GM12873 (cell line): Measurements from ENCODE around the gene CCZ1.
A peak's percentile ranks its signal among the peaks of the same experiment; 100 is the strongest.

Experiments used
- TF ChIP-seq, protein P1 (sequence below): IDR thresholded peaks from 2 replicates; pipeline ENCODE4 v1.5.1; 2012; ENCODE audit warnings: low read depth, mild to moderate bottlenecking, moderate library complexity, low read length, control low read depth; ENCODE audit not compliant: insufficient read depth; ENCODE audit errors: missing control alignments

Gene CCZ1

DNA sequence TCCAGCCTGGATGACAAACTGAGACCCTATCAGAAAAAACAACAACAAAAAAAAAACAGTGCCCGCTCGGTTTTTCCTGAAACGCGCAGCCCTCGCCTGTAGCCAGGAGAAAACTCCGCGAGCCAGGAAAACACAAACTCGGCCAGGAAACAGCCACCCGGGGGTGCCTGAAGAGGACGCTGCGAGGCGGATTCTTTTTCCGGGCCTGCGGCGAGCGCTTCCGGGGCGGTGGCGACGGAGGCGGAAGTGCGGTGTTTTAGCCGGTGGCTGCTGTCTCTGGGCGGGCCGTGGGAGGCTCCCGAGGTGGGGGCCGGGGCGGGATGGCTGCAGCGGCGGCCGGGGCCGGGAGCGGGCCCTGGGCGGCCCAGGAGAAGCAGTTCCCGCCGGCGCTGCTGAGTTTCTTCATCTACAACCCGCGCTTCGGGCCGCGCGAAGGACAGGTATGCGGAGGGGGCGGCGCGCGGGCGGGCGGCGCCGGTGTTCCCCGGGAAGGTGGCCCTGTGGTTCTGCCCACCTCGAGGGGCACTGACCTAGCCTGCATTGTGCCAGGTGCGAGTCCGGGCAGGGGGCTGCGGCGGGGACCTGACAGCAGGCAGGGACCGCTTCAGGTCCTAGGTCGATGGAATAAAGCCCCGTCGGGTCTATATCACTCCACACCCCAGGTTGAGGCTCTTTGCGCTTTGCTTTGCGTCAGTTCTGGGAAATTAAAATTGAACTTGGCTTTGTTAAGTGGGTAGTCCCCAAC is at the start of gene CCZ1:
TSS of gene CCZ1 (plus strand) at position 254 of the 745 bp plus-strand sequence. CDS start at position 321, 67 bp downstream.
- TF ChIP-seq, protein P1, sequence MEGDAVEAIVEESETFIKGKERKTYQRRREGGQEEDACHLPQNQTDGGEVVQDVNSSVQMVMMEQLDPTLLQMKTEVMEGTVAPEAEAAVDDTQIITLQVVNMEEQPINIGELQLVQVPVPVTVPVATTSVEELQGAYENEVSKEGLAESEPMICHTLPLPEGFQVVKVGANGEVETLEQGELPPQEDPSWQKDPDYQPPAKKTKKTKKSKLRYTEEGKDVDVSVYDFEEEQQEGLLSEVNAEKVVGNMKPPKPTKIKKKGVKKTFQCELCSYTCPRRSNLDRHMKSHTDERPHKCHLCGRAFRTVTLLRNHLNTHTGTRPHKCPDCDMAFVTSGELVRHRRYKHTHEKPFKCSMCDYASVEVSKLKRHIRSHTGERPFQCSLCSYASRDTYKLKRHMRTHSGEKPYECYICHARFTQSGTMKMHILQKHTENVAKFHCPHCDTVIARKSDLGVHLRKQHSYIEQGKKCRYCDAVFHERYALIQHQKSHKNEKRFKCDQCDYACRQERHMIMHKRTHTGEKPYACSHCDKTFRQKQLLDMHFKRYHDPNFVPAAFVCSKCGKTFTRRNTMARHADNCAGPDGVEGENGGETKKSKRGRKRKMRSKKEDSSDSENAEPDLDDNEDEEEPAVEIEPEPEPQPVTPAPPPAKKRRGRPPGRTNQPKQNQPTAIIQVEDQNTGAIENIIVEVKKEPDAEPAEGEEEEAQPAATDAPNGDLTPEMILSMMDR, result peak; percentile 28

DNA sequence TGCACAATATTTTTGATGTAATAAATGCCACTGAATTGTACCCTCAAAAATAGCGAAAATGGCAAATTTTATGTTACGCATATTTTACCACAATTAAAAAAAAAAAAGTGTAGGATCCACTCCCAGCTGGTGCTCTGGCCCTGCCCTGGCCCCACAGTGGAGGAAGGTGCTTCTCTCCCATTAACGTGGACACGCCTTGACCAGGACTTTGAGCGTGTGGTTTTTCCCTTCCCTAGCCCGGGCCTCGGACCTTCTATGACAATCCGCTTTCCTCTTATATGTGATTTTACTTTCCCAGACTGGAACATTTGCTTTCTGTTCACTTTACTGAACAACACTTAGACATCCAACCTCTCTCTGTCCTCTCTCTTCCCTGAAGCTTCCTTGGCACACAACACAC is 47.6 kb upstream of the CCZ1 start:
- TF ChIP-seq, protein P1, result no peak

DNA sequence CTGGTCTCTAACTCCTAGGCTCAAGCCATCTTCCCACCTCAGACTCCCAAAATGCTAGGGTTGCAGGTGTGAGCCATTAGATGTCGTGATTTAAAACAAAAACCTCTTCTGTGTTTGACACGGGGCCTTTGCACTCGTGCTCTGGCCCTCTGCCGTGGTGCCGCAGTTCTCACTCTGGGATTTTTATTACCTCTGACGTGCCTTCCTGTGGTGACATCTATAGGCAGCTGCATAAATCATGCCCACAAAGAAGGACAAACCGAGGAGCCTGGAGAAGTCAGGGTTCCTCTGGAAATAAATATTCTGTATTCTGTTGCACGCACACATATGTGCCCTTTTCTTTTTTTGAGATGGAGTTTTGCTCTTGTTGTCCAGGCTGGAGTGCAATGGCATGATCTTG is 43.8 kb upstream of the CCZ1 start:
- TF ChIP-seq, protein P1, result no peak

DNA sequence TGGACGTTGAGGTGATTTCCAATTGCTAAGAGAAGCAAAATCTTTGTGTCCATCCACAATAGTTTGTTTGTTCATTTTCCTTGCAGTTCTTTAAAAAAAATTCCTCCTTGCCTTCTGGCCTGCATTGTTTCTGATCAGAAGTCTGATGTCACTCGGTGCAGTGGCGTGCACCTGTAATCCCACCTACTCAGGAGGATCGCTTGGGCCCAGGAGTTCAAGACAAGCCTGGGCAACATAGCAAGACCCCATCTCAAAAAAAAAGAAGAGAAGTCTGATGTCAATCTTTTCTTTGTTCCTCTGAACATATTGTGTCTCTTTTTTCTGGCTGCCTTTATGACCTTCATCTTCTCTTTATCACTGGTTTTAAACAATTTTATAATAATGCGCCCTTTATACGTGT is 31.5 kb upstream of the CCZ1 start:
- TF ChIP-seq, protein P1, result no peak

DNA sequence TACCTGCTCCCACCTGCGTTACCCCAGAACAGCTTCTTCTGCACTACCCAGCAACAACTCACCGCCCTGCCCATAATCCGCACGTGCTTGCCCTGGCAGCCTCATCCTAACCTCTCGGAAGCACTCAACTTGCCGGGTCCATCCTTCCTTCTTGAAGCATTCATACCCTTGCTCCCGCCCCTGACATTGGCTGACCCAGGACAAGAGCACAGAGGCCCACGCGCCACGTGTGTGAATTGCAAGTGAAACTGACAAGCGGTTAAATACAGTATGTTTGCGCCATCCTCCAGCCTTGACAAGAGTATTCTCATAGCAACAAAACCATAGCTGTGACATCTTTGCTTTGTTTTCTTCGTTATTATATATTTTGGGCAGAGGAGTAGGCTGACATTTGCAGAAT is 28.8 kb upstream of the CCZ1 start:
- TF ChIP-seq, protein P1, result no peak

DNA sequence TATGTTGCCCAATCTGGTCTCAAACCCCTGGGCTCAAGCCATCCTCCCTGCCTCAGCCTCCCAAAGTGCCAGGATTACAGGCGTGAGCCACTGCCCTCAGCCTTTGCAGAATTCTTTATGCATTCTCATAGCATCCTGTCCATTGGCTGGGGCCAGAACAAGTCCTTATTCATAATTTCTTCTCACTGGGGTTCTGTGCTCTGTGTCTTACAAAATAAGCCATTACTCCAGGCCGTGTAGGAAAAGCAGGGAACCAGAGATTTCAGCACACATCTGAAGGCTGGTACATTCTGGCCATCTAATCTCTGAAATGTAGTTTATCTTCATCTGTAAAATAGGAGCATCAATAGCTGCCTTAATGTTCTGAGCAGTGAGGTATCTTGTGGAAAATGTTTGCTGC is 28.2 kb upstream of the CCZ1 start:
- TF ChIP-seq, protein P1, result no peak

DNA sequence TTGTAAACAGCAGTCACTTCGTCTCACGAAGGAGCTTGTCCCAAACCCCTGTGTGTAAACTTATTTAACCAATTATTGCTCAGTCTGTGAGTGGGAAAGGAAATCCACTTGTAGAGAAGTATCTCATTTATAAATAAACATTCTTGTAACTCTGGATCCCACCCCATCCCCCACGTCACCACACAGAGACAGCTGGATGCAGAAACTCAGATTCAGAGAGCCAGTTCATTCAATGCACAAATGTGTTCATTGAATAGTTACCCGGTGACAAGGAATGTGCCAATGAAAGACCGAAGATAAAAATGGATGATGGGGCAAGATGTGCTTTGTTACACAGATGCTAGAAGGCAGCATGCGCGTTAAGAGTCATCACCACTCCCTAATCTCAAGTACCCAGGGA is 26.2 kb upstream of the CCZ1 start:
- TF ChIP-seq, protein P1, result no peak
